HG02981 (cell line): ENCODE results near the gene SMC3.
"Not testable (repeated sequence)": the region's sequence is repeated elsewhere in the genome, so short reads cannot be mapped to it uniquely, and the experiment has no call there.

Experiments
- ATAC-seq: cut with Tn5 transposase; IDR thresholded peaks from one replicate; pipeline ENCODE4 v1.9.1; 2021; ENCODE audit warnings: mild to moderate bottlenecking, moderate library complexity; ENCODE audit not compliant: unreplicated experiment

SMC3 gene

GRCh38 chr10:110567201-110568054, at the start of gene SMC3:
Gene SMC3 (plus strand): TSS chr10:110567695. CDS start chr10:110567817, 122 bp downstream.
- ATAC-seq = peak; percentile 90

DNA sequence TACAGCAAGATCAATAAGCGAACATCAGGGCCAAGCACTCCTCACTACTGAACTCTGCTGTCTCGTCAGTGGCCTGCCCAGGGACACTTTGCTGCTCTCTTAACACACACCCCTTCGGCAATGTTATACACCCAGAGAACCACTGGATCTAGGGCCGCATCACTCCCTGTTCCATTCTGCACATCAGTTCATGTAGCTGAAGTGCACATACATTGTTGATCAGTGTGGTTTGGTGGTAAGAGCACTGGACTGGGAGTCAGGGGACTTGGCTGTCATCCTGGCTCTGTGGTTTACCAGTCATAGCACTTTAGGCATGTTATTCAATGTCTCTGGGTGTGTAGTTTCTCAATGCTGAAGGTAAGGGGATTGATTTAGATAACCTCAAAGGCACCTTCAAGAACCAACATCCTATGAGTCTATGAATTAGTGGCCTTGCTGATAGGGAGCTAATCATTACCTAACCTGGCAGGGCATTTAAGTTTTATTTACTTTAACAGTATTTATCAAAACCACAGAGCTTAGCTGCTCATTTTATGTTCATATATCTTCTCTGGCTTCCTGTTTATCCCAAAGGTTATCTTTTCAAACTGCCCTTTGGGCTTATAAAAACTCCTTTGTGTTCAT, 45.0 kb upstream of the SMC3 start:
- ATAC-seq = peak; percentile 45

- ATAC-seq = no peak
Measured at GRCh38 chr10:110523736-110524135, 43.8 kb upstream of the SMC3 start.

- no peak for ATAC-seq
Measured at GRCh38 chr10:110524179-110524858, 43.2 kb upstream of the SMC3 start.

DNA sequence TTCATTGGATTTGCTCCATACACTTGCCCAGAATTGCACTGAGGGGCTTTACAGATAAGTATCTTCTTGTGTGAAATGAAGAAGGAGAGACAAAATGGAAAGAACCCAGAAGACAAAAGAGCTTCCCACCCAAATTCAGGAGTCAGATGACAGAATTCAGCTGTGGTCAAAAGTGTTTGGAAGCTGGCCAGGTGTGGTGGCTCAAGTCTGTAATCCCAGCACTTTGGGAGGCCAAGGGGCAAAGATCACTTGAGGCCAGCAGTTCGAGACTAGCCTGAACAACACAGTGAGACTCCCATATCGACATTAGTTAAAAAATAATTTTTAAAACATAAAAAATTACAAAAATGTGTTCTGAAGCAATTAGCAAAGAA, 42.6 kb upstream of the SMC3 start:
- ATAC-seq = no peak

- ATAC-seq = no peak
Measured at GRCh38 chr10:110525349-110526260, 41.9 kb upstream of the SMC3 start.

DNA sequence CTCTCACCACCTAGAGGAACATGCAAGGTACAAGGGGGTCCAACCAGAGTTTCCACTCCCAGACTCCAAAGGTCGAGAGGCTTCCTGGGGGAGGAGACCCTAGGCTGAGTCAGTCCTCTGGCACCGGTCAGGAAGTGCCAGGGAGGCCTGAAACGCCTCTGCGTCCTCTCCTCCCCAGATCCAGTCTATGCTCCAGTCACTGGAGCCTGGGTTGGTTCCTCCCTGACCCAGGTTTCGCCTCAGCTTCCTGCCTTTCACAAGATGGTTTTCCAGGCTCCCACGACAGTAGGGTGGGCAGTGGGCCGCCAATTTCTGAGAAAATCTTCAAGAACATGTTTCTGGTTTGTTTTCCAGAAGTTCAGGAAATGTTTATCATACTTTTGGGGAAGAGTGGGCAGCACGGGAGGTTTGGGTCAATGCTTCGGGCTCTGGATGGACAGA, 39.7 kb upstream of the SMC3 start:
- no peak for ATAC-seq

- peak; percentile 20 for ATAC-seq
Measured at GRCh38 chr10:110528224-110528996, 39.1 kb upstream of the SMC3 start.

DNA sequence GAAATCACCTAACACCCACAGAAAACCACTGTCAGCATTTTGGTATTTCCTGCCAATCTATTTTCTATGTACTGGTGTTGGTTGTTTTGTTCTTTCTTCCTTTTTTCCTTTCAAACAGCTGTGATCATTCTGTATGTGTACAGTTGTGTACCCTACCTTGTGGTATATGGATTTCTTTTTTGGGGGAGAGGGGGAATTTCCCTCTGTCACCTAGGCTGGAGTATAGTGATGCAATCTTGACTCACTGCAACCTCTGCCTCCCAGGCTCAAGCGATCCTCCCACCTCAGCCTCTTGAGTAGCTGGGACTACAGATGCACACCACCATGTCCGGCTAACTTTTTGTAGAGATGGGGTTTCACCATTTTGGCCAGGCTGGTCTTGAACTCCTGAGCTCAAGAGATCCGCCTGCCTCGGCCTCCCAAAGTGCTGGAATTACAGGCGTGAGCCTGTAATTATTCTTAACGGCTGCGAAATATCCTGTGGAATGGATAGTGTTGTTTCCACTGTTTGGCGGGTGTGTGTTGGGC, 38.4 kb upstream of the SMC3 start:
- peak; percentile 46 for ATAC-seq

DNA sequence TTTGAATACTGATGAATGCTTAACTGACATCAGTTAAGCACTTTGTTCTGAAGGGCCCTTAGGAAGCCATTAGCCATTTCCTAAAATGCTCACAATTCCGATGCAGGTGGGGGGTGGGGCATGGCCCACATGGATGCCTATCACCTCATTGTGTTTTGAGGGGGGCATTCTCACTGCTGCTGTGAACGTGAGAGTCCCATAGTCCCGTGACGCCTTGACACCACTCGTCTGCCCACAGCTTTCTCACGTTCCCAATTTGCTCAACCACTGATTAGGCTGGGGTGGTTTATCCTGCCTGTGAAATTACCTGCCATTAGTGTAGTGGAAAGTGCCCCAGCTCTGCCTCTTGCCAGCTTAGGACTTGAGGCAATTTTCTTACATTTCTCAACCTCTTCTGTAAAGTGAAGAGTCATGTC, 37.9 kb upstream of the SMC3 start:
- ATAC-seq = no peak

DNA sequence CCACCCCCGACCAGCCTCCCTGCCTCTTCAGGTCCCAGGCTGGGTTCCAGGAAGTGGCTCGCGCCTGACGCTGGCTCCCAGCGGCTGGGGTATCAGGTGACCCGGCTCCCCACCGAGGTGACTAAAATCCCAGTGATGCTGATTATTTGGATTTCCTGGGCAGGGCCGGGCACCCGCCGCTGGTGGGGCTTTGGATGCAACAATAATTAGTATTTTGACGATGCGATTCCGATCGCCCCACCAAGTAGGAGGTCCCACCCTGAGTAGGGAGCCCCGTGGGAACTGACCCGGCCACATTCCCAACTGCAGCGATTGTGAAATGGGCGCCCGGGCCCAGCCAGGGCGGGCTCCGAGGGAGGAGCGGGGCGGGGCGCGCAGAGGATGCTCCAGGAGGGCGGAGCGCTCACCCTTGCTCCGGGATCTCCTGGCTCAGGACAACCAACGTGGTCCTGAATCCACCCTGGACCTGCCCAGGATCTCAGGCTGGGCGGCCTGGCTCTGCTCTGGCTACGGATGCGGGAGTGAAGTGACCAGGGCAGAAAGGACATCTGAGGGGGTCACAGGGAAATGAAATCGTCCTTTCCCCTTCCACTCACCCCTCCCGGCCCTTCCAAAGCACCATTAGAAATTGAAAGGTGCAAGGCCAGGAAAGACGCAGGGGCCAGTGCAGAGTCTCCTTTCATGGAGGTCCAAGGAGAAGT, 37.2 kb upstream of the SMC3 start:
- no peak for ATAC-seq

GRCh38 chr10:110531687-110532086, 35.8 kb upstream of the SMC3 start:
- no peak for ATAC-seq

DNA sequence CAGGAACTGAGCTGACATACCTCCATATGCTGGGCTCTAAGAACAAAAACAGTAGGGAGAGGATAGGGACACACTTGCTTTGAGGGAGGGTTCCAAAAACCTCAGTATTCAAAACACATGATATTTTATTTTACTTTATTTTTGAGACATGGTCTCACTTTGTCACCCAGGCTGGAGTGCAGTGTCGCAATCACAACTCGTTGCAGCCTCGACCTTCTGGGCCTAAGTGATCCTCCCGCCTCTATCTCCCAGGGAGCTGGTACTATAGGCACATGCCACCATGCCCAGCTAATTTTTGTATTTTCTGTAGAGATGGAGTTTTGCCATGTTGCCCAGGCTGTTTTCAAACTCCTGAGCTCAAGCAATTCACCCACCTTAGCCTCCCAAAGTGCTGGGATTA, 34.9 kb upstream of the SMC3 start:
- ATAC-seq = not testable (repeated sequence)

- ATAC-seq = no peak
Measured at GRCh38 chr10:110533149-110533548, 34.3 kb upstream of the SMC3 start.

DNA sequence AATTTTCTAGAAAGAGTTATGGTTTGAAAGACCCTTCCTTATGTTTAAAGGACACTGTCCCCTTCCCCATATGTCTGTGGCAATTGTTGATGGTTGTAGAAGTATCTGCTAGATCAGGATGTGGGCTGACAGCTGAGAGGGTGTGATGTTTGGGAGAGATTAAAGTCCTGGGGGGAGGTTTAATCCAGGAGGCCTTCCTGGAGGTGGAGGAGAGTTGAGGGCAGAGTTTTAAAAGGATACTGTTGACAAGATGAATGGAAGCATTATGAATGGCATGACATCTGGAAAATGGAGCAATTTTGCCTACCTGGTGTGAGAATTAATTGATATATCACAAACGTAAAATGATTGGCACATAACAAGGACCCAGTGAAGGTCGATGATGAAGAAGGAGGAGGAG, 32.9 kb upstream of the SMC3 start:
- ATAC-seq = no peak

DNA sequence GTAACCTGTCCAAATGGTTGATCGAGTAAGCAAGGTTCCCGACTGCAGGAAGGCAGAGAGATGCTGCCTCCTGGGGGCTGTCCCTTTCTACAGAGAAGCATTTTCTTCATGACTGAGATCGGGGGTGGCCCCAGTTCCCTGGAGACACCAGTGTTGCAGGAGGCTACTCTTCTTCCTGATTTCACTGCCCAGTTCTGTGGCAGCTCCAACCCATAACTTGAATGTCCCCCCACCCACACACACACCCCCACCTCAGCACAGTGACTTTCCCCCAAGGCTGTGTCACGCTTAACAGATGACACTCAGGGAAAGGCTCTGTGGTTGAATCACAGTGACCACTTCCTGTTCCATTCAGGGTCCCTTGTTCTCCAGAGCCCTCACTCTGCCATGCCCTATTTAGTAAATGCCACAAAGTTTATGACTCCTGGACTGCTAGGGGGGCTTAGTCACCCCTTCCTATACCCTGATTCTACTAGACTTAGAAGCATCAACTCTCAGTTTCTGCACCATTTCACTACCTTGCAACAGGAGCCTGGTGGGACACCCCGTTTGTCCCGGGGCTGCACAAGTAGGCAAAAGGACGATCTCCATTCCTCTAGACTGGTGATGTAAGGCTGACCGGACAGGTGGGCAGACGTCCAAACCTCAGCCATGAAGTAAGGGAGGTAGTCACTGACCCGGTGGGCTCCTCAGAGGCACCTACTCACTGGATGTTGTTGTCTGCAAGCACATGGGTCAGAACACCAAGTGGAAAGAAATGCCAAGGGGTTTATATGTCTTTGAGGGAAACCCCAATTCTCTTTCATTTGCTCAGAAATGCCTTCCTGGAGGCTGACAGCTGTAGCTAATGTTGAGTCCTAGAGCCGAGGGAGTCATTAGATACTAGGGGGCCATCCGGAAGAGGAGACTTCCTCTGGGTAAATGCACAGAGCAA, 31.3 kb upstream of the SMC3 start:
- peak; percentile 81 for ATAC-seq

- ATAC-seq = no peak
Measured at GRCh38 chr10:110539091-110539490, 28.4 kb upstream of the SMC3 start.

DNA sequence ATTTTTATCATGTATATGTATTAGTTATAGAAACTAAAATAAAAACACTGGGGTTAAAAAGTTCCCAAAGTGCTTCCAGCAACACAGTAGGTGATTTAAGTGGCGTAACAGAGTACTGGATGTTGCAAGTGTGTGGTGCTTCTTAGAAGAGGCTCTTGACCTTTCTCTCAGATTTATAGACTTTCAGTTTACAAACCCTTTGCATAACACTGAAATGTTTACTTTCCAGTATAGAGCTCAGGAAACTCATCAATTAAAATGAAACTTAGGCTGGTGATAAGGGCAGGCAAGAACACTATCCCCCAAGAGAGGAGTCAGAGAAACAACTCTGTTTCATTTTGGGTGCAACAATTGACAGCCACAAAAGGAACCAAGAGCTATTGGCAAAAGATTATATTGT, 27.5 kb upstream of the SMC3 start:
- no peak for ATAC-seq
